Coronary artery (tissue), 2 donors: Measurements from ENCODE around the gene AP3D1.
"Not testable (repeated sequence)": the region's sequence is repeated elsewhere in the genome, so short reads cannot be mapped to it uniquely, and the experiment has no call there.

Source experiments
- DNase-seq: peaks from one replicate; pipeline ENCODE4 v3.0.0-alpha.2; 2017; ENCODE audit warnings: low spot score
- H3K27ac ChIP-seq, 2 donors: fragments of 200-600 bp; sonication (generic); one replicate each; pipeline ENCODE4 v1.5.1; 2016 to 2019
- H3K4me3 ChIP-seq: fragments of 200-600 bp; sonication (generic); 2 replicates; pipeline ENCODE4 v1.5.1; 2016; ENCODE audit warnings: mild to moderate bottlenecking, moderate library complexity
- CTCF ChIP-seq: fragments of 200-600 bp; sonication (generic); IDR thresholded peaks from one replicate; pipeline ENCODE4 v1.5.1; 2019; ENCODE audit warnings: antibody characterized with exemption

Gene AP3D1

GRCh38 chr19:2132191-2132590 lies 19.2 kb downstream of the AP3D1 start:
- H3K27ac ChIP-seq, result no peak overlapping the region
- no peak for TF ChIP-seq CTCF
- no peak overlapping the region for H3K4me3 ChIP-seq
- DNase-seq, result no peak

DNA sequence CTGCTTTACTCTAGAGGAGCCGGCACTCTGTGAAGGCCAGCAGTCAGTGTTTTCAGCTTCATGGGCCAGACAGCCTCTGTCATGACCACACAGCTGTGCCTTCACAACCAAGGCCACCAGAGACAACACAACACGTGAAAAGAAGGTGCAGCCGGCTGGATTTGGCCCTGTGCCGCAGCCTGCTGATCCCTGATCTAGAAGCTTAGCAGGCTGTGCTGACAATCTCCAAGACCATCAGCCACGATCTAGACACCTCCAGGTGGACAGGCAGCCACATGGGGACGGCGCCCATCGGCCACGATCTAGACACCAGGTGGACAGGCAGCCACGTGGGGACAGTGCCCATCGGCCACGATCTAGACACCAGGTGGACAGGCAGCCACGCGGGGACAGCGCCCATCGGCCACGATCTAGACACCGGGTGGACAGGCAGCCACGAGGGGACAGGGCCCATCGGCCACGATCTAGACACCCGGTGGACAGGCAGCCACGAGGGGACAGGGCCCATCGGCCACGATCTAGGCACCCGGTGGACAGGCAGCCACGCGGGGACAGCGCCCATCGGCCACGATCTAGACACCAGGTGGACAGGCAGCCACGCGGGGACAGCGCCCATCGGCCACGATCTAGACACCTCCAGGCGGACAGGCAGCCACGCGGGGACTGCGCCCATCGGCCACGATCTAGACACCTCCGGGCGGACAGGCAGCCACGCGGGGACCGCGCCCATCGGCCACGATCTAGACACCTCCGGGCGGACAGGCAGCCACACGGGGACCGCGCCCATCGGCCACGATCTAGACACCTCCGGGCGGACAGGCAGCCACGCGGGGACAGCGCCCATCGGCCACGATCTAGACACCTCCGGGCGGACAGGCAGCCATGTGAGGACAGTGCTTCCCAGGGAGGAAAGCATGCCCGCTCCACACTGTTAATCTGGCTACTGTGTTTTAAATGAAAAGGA lies 20.1 kb downstream of the AP3D1 start:
- not testable (repeated sequence) for H3K4me3 ChIP-seq, DNase-seq, H3K27ac ChIP-seq

DNA sequence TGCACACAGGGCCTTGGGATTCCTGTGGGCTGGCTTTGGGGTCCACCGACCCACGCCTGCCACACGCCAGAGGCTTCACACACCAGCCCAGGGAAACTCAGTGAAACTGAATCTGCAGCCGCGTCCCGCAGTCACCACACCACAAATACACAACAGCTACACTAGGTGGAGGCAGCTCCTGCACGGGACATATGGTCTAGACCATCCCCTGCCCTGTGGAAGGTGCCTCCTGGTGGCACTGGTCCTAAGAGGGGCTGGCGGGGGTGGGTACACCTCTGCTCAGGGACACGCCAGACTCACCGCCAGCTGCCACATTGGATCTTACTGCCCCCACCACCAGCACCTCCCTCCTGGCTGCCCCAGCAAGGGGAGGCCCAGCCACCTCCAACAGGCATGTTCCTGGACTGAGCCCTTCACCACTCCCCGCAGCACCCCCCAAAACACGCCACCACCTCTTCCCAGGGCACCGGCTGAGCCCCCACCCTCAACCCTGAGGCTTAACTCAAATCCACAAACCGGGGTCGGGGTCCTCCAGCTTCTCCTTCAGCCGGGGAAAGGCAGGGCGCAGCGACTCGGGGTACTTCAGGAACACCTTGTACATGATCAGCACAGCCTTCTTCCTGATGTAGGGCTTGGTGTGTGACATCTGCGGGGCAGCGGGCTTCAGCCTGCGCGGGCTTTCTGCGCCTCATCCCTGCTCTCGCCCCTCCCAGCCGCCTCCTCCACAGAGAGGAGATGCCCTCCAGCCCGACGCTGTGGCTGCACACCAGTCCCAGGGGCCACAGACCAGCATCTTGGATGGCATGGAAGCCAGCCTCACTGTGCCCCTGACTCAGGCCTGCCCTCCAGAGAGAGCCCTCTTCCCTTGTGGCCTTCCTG lies 21.2 kb downstream of the AP3D1 start:
- no peak overlapping the region for H3K4me3 ChIP-seq
- DNase-seq, result no peak
- no peak overlapping the region for H3K27ac ChIP-seq
- no peak for TF ChIP-seq CTCF

DNA sequence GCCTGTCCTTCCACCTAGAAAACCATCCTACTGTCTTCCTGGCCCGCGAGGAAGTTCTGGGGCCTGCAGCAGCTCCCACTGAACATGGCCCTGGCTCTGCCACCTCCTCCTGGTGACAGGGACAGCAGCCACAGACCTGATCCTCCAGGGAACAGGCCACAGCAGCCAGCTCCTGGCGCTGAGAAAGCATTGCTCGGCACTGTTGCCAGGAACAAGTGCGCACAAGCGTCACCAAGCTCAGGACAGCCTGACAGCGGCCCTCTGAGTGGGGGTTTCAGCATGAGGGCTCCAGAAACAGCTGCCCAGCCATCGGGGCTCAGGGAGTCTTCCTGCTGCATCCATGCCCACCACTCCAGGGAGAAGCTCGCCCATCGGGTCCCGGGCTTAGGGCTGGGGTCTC lies 21.9 kb downstream of the AP3D1 start:
- no peak overlapping the region for H3K4me3 ChIP-seq
- DNase-seq, result no peak
- H3K27ac ChIP-seq, result no peak overlapping the region
- TF ChIP-seq CTCF, result no peak

DNA sequence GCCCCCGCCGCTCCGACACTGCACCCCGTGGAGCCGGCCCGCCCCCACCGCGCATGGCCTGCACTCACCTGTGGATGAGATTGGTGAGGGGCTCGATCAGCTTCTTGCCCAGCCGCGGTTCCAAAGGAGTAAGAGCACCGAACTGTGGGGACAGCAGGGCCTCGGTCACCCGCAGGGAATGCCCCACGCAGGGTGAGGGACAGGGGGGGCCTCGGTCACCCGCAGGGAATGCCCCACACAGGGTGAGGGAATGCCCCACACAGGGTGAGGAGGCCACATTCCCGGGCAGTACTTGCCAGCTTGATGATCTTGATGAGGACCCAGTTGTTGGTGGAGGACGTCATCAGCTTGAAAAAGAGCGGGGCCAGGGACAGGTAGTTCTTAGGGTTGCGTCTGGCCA lies 22.3 kb downstream of the AP3D1 start:
- H3K27ac ChIP-seq, result no peak overlapping the region
- no peak overlapping the region for H3K4me3 ChIP-seq
- TF ChIP-seq CTCF, result no peak
- no peak for DNase-seq

- not testable (repeated sequence) for H3K4me3 ChIP-seq, DNase-seq, H3K27ac ChIP-seq
Measured at GRCh38 chr19:2128252-2128651, 23.1 kb downstream of the AP3D1 start.

DNA sequence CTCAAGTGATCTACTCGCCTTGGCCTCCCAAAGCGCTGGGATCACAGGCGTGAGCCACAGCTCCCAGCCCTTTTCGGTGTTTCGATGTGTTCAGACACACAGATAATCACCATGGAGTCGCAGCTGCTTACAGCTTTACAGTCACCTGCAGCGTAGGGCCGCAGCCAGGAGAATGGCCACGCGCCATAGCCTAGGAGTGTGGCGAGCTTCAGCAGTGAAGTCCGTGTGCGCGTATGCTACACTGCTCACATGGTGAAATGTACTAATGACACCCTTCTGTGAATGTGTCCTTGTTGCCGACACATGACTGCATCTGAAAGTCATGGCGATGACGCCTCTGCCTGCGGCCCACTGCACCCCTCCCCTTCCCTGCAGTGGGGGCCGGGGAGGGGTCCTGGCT lies 23.6 kb downstream of the AP3D1 start:
- Histone ChIP-seq H3K27ac (no peak overlapping the region), H3K4me3 (no peak overlapping the region)
- no peak for DNase-seq
- TF ChIP-seq CTCF, result no peak
